ENCODE measurements around the gene SPAG16.

DNA sequence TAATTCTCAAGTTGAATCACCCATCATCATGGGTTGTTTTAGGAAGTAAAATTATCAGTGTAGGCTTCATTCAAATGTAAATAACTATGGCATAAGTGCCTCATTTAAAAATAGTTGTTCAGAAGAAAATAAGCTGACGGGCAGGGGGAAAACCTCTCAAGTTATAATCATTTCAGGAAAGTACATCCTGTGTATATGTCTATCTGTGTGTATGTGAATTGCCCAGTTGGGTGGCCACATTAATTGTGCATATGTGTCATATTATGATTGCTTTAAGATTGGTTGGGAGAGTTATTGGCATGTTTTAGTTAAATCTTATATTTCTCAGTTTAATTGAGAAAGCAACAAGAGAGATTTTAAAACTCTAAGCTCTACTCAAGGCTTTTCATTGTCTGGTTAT is 843.8 kb downstream of the SPAG16 start:
- TF ChIP-seq, protein P1, sequence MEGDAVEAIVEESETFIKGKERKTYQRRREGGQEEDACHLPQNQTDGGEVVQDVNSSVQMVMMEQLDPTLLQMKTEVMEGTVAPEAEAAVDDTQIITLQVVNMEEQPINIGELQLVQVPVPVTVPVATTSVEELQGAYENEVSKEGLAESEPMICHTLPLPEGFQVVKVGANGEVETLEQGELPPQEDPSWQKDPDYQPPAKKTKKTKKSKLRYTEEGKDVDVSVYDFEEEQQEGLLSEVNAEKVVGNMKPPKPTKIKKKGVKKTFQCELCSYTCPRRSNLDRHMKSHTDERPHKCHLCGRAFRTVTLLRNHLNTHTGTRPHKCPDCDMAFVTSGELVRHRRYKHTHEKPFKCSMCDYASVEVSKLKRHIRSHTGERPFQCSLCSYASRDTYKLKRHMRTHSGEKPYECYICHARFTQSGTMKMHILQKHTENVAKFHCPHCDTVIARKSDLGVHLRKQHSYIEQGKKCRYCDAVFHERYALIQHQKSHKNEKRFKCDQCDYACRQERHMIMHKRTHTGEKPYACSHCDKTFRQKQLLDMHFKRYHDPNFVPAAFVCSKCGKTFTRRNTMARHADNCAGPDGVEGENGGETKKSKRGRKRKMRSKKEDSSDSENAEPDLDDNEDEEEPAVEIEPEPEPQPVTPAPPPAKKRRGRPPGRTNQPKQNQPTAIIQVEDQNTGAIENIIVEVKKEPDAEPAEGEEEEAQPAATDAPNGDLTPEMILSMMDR (IDR thresholded peaks at IDR 0.05) = no peak
- TF ChIP-seq NPAS2 (CRISPR knock-in tag; IDR thresholded peaks at IDR 0.05; ENCODE audit: borderline replicate concordance) (no peak), RAD21 (conservative IDR thresholded peaks at IDR 0.05 in 1 of 2, IDR thresholded peaks at IDR 0.05 in 1 of 2) (no peak), ZSCAN20 (CRISPR knock-in tag; IDR thresholded peaks at IDR 0.05) (no peak), POLR2A (IDR thresholded peaks at IDR 0.05; ENCODE audit: low read length) (no peak)

All from A549 (cell line).